HG03159 (cell line): ENCODE results near the gene FIG4.
"Not testable (repeated sequence)": the region's sequence is repeated elsewhere in the genome, so short reads cannot be mapped to it uniquely, and the experiment has no call there.

ENCODE experiments used
- ATAC-seq: cut with Tn5 transposase; IDR thresholded peaks from one replicate; pipeline ENCODE4 v1.9.1; 2021; ENCODE audit warnings: mild to moderate bottlenecking, moderate library complexity; ENCODE audit not compliant: unreplicated experiment

FIG4 gene

DNA sequence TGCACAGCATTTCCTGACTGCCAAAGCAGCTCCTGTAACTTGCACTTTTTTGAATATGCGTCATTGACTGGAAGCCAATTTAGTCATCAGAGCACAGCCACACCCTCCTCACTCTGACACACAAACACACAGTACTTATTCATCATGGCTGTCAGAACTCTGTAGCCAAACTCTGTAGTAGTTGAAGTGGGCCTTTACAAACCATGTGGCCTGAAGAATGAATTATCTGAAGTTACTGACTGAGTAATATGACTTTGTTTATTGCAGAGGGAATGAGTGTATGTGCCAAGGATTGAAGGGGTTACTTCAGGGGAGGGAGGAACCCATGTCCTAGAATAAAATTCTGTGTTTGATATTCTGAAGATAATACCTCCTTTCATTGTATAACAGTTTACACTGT, 102.7 kb downstream of the FIG4 start:
- ATAC-seq, result no peak

- ATAC-seq, result no peak
These were observed 103.3 kb downstream of the FIG4 start for GRCh38 chr6:109794201-109794923.

DNA sequence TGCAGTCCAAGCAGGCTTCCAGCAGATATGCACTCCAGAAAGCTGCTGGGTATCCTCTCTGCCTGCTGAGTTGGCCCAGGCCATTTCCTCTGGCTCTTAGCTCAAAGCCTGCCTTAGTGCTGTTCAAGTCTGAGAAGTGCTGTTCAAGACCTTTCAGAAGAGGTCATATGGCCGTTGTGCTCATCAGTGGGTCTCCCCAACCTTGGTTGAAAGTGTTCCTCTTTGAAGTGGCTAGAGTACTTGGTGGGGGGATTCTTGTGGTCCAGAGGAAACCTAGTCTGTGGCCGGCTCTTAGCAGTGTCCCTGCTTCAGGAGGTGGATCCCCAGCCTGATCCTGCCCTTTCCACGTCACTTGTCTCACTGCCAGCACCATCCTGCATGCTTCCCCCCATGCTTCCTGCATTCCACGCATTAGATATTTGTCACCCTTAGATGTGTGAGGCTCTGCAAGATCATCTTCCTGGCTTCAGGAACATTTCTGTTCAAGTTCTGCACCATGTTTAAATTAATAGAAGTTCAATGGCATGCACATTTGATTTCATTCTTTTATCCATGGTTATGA, 105.0 kb downstream of the FIG4 start:
- ATAC-seq, result no peak

DNA sequence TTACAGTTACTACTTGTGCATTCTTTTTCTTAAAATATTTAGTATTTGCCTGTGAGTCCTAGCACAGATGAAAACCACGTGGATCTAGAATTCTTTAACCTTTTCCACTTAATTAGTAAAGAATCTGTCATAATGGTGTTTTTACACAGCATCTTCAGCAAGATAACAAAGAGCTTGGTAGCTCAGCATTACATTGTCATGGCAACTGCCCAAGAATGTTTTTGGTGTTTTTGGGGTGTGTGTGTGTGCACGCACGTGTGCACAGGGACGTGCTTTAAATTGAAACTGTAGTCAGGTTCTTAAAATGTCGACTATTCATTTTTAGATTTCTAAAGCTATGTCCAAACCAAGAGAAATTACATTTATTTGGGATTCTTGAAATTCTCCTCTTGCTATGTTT, 108.0 kb downstream of the FIG4 start:
- ATAC-seq, result no peak

DNA sequence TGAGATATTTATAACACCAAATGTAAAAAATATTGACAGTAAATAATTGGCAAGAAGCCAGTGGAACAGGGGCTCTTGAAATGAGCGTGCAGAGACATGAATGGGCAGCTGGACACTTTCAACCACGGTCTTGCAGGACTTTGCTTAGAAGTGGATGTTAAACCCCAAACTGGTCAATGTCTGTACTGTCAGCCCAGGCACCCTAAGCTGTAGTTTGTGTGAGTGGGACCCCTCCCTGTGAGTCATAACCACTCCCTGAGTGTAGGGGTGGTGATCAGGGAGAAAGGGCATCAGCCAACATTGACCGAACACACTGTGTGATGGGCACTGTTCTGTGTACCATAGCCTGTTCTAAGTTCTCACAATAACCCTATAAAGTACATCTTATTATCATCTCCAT, 108.6 kb downstream of the FIG4 start:
- no peak for ATAC-seq

GRCh38 chr6:109800771-109801170, 109.7 kb downstream of the FIG4 start:
- ATAC-seq, result no peak

- no peak for ATAC-seq
These were observed 110.7 kb downstream of the FIG4 start for GRCh38 chr6:109801794-109802193.

GRCh38 chr6:109804020-109804419, 112.9 kb downstream of the FIG4 start:
- ATAC-seq, result no peak

GRCh38 chr6:109807881-109808280, 116.8 kb downstream of the FIG4 start:
- no peak for ATAC-seq

- ATAC-seq, result no peak
These were observed 117.7 kb downstream of the FIG4 start for GRCh38 chr6:109808837-109809236.

- ATAC-seq, result no peak
These were observed 124.0 kb downstream of the FIG4 start for GRCh38 chr6:109815054-109815453.

DNA sequence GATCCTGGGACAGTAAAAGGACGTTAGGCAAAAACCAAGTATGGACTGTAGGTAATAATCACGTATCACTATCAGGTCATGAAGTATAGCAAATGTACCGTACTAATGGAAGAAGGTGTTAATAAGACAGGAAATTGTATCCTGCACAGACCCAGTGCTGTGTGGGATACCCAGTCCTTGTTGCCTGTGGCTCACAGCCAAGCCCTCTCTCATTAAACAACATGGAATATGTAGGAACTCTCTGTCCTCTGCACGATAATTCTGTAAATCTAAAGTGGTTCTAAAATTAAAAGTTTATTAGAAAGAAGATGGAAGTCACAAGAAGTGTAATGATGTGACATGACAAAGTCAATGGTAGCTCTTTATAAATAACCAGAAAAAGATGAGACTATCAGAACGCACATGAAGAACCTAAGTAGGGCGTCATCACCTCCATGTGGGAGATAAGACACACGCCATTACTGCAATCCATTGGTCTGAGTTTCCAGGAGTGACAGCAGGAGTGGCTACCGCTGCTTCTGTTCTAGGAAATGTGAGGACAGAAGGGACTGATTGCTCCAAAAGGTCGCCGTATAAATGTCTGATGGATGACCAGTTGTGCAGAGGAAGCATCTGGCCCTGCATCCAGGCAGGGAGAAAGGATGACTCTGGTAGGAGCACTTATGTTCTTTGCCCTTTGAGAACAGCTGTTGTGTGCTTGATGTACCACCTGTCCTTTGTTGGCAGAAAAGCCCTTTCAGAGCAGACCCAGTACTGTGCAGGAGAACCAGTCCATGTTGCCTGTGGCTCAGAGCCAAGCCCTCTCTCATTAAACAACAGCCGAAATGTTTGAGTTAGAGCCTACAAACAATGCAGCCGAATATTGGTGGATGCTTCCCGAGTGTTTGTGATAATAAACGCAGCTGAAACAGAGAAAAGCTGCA, 125.6 kb downstream of the FIG4 start:
- no peak for ATAC-seq

- ATAC-seq, result peak; percentile 65
These were observed 129.7 kb downstream of the FIG4 start for GRCh38 chr6:109820706-109821350.

GRCh38 chr6:109821428-109821827, 130.3 kb downstream of the FIG4 start:
- ATAC-seq, result no peak

DNA sequence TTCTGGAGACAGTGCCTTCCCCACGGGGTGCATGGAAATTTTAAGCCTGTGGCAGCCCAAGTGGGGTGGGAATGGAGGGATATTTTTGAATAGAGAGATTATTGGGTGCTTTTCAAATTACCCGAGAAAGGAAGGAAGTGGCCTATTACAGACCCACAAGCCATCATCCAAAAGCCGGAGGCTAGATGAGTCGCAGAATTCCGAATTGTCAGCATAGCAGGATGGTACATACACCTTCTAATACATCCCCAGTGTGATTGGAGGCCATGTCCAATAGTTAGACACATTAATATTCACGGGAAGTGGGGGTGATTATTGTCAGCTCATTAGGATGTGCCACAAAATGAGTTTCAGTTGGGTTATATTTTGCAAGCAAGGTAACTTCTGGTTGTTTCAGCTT, 133.0 kb downstream of the FIG4 start:
- no peak for ATAC-seq

DNA sequence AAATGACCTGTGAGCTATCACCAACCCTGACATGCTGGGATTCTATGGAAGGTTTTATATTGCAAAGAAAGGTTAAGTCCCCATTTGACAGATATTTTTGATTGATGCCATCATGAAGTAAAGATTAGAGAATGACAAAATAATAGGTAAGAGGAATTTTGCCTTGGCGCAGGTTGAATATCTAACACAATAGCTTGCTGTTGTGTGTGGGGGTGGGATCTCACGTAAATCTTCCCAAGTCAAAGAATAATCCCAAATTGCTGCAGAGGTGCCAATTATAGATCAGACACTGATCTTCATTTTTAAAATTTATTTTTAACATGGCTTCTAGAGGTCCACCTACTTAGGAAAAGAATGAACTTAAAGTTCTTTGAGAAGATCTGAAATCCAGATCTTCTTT, 135.5 kb downstream of the FIG4 start:
- ATAC-seq, result no peak

DNA sequence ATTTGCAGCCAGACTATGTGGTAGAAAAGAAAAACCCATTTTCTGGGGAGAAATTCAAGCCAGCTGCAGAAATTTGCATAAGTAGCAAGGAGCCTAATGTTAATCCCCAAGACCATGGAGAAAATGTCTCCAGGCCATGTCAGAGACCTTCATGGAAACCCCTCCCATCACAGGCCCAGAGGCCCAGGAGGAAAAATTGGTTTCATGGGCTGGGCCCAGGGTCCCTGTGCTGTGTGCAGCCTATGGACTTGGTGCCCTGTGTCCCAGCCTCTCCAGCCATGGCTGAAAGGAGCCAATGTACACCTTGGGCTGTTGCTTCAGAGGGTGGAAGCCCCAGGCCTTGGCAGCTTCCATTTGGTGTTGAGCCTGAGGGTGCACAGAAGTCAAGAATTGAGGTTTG, 140.3 kb downstream of the FIG4 start:
- not testable (repeated sequence) for ATAC-seq

DNA sequence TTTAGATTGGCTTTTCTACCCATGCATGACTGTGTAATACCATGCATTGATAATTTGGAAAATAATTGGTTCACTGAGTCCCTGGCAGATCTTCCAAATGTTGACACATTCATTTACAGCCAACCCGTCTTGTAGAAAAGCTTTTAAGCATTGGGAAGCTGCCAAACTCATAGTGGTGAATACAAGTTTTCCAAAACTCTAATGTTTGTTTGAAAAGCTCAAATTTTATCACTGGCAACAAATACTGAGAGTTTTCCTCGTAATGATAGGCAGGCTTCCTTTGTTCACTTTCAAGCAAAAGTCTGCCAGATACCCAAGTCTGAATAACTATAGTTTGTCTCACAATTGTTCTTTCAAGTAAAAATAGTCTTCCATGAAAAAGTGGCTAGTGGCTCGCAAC, 143.0 kb downstream of the FIG4 start:
- ATAC-seq, result no peak

DNA sequence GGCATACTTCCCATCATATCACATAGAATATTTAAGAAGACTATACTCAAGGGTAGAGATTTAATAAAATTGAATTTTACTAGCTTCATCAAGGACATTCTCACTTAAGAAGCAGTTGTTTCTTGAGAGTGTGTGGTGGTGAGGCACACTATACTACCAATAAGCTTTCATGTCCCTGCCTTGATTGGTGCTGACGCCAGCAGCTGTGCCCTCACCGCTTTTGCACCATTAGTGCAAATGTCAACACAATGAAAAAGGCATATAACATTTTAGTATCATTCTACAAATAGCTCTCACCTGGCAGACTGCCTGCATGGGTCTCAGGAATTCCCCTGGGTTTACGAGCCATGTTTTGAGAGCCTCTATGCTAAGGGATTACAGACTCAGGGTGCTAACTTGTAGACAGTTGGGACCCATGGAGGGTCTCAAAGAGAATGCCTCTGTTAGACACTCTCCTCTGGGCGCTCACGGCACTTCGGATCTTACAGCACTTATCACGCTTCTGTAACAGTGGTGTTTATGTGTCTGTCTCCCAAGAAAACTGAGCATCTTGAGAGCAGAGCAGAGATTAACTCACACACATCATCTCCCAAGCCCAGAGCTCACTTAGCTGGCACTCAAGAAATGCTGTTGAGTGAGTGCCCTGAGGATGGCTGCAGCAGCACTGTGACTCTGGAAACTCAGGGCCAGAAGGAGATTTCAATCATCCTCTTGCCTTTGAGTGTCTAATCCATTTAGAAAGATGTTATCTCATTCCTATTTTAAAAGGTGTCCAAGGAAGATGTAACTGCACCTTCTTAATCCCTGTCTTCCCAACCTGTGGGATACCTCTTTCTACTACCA, 143.7 kb downstream of the FIG4 start:
- no peak for ATAC-seq

DNA sequence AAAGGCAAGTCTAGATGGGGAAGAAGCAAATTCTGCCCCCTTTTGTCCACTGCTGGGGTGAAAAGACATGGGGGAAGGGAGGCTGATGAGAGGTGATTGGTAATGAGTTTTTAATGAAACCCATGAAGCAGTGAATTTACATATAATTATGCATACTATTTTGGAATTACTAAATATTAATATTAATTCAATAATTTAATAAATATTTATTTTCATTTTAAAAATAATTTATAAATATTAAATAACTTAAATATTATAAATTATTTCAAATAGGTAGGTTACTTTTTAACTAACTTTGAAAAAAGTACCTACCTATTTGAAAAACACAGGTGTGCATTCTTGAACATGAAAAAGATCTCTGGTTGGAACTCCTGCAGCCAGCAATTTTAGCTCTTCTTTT, 148.9 kb downstream of the FIG4 start:
- ATAC-seq, result no peak
